DND-41 (cell line): ENCODE measurements around the gene MCFD2.

Source experiments
- EZH2 ChIP-seq: IDR thresholded peaks from 3 replicates; pipeline ENCODE4 v1.6.1; 2012; ENCODE audit warnings: borderline replicate concordance, low read depth, mild to moderate bottlenecking, moderate library complexity, low read length, inconsistent platforms; ENCODE audit not compliant: severe bottlenecking
- TF ChIP-seq, protein P1 (sequence below): IDR thresholded peaks from 2 replicates; pipeline ENCODE4 v1.5.1; 2012; ENCODE audit warnings: borderline replicate concordance, low read length, moderate library complexity, mild to moderate bottlenecking; ENCODE audit not compliant: poor library complexity, severe bottlenecking; ENCODE audit errors: extremely low read depth

DNA sequence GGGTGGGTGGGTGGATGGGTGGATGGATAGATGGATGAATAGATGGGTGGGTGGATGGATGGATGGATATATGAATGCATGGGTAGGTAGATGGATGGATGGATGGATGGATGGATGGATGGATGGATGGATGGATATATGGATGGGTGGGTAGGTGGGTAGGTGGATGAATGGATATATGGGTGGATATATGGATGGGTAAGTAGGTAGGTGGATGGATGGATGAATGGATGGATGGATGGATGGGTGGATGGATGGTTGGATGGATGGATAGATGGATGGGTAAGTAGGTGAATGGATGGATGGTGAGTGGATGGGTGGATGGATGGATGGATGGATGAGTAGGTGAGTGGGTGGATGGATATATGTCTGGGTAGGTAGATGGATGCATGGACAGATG lies 36.1 kb downstream of the MCFD2 start:
- TF ChIP-seq, protein P1, sequence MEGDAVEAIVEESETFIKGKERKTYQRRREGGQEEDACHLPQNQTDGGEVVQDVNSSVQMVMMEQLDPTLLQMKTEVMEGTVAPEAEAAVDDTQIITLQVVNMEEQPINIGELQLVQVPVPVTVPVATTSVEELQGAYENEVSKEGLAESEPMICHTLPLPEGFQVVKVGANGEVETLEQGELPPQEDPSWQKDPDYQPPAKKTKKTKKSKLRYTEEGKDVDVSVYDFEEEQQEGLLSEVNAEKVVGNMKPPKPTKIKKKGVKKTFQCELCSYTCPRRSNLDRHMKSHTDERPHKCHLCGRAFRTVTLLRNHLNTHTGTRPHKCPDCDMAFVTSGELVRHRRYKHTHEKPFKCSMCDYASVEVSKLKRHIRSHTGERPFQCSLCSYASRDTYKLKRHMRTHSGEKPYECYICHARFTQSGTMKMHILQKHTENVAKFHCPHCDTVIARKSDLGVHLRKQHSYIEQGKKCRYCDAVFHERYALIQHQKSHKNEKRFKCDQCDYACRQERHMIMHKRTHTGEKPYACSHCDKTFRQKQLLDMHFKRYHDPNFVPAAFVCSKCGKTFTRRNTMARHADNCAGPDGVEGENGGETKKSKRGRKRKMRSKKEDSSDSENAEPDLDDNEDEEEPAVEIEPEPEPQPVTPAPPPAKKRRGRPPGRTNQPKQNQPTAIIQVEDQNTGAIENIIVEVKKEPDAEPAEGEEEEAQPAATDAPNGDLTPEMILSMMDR: no peak
- TF ChIP-seq EZH2: no peak
